Gastroesophageal sphincter (tissue), 4 donors: ENCODE measurements around the gene NDUFB1. TPM values are rescaled to one million over a fixed set of nuclear protein-coding genes. Genes with fewer than 3 reads are reported as not detected.

Source experiments
- ATAC-seq: fragments of 150-250 bp; one replicate; pipeline ENCODE4 v1.9.1; 2016; ENCODE audit warnings: mild to moderate bottlenecking, moderate library complexity
- H3K27ac ChIP-seq, 4 donors: fragments of 200-600 bp; sonication (generic) in 3 of 4; 1 replicate in 3 of 4; 2 replicates in 1 of 4; pipeline ENCODE4 v1.5.1; 2016 to 2019
- H3K27me3 ChIP-seq: fragments of 200-600 bp; sonication (generic); one replicate; pipeline ENCODE4 v1.5.1; 2019
- H3K36me3 ChIP-seq, 2 donors: fragments of 200-600 bp; sonication (generic); one replicate each; pipeline ENCODE4 v1.5.1; 2019; ENCODE audit warnings: control low read depth in 1 of 2
- H3K4me1 ChIP-seq, 3 donors: fragments of 200-600 bp; sonication (generic); 1 replicate in 2 of 3; 2 replicates in 1 of 3; pipeline ENCODE4 v1.5.1; 2016 to 2019; ENCODE audit warnings: control low read depth in 2 of 3
- H3K4me3 ChIP-seq, 2 donors: fragments of 200-600 bp; sonication (generic); one replicate each; pipeline ENCODE4 v1.5.1; 2019; ENCODE audit warnings: mild to moderate bottlenecking in 1 of 2, moderate library complexity in 1 of 2
- H3K9me3 ChIP-seq, 3 donors: fragments of 200-600 bp; sonication (generic); one replicate each; pipeline ENCODE4 v1.5.1; 2017 to 2019; ENCODE audit warnings: control low read depth in 2 of 3
- EP300 ChIP-seq: sonication (generic); formaldehyde crosslinking; IDR thresholded peaks from one replicate; pipeline ENCODE4 v1.6.1; 2017; ENCODE audit warnings: antibody characterized with exemption, mild to moderate bottlenecking
- POLR2A ChIP-seq, 2 donors: fragments of 450-650 bp; IDR thresholded peaks; one replicate each; pipeline ENCODE4 v1.6.1; 2017; ENCODE audit warnings: antibody characterized with exemption in 2 of 2, mild to moderate bottlenecking in 2 of 2, moderate library complexity in 1 of 2
- POLR2AphosphoS5 ChIP-seq: sonication (generic); formaldehyde crosslinking; IDR thresholded peaks from one replicate; pipeline ENCODE4 v1.6.1; 2017; ENCODE audit warnings: antibody characterized with exemption
- WGBS, 2 donors: methylation state at CpG; one replicate each; pipeline ENCODE4 v1.1.5; 2018; ENCODE audit warnings: low coverage in 1 of 2; 5-methylcytosine and 5-hydroxymethylcytosine counted together
- total RNA-seq, 4 donors: library from RNA; depleted of rRNA; stranded (reverse); fragments of >200 nt; gene quantifications; one replicate each; pipeline ENCODE4 v1.1.0, GENCODE V29; 2016
- TF ChIP-seq, protein P1 (sequence below), 4 experiments: fragments of 200-600 bp in 2 of 4; fragments of 450-650 bp in 2 of 4; sonication (generic) in 1 of 4; IDR thresholded peaks; one replicate each; pipeline ENCODE4 v1.5.1; 2017 to 2019; ENCODE audit warnings: antibody characterized with exemption in 4 of 4, mild to moderate bottlenecking in 2 of 4, moderate library complexity in 2 of 4

The NDUFB1 gene
- total RNA-seq: 100 to 1,000 TPM; 258 to 481 (median 412) TPM

DNA sequence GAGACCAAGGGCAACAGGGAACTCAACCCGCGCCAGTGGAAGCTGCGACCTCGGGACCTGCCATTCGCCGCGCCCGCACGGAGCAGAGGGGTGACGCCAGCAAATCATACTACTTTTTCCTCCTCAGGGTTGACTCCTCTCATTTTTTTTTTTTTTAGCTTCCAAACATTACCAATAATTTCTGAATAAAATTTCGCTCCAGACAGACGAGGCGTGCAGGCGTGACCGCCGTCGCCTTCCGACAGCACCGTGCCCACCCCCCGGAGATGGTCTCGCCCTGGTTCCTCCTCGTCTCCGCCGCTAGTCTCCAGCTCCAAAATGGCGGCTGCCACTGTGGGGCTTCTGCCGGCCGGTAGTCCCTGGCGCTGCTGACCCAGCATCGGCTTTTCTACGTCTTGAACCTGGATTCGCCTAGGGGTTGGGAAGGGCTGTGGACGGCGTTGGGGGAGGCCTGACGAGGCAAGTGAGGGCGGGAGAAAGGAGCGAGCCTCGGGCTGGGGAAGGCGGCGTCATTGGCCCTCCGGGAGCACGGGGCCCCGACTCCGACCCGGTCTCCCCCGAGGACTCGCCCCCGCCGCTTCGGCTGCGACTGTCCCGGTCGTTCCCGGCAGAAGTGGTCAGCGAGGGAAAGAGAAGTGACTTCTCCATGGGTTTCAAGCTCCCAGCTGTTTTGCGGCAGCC is at the start of gene NDUFB1, which contains the start of gene CPSF2:
TSS of gene NDUFB1 (minus strand) at position 37 of the 681 bp plus-strand sequence. CDS start 4,069 bp downstream, outside the sequence.
TSS of gene CPSF2 (plus strand) at position 300 of the 681 bp plus-strand sequence. CDS start 9,016 bp downstream, outside the sequence.
- WGBS, 2 donors: 0% methylated on average over 4 to 6 of the region's 55 CpGs
- ATAC-seq: peak; percentile 91
- Histone ChIP-seq H3K27ac (peak within 1 kb of the TSS; percentile 91 to 97 (median 94)), H3K4me1 (peaks cover 0 to 84% (median 13%) of the 10 kb centered on the region in 3 donors), H3K27me3 (no peaks in the 10 kb centered on the region), H3K9me3 (no peaks in the 10 kb centered on the region), H3K4me3 (peak within 1 kb of the TSS; percentile 81 to 84), H3K36me3 (peaks cover 0 to 27% of the 10 kb centered on the region in 2 donors)
- TF ChIP-seq EP300 (no peak), POLR2AphosphoS5 (peak; percentile 13), POLR2A (IDR thresholded peaks at IDR 0.05) (peak in 1 of 2 donors; percentile 41)
- TF ChIP-seq, protein P1, sequence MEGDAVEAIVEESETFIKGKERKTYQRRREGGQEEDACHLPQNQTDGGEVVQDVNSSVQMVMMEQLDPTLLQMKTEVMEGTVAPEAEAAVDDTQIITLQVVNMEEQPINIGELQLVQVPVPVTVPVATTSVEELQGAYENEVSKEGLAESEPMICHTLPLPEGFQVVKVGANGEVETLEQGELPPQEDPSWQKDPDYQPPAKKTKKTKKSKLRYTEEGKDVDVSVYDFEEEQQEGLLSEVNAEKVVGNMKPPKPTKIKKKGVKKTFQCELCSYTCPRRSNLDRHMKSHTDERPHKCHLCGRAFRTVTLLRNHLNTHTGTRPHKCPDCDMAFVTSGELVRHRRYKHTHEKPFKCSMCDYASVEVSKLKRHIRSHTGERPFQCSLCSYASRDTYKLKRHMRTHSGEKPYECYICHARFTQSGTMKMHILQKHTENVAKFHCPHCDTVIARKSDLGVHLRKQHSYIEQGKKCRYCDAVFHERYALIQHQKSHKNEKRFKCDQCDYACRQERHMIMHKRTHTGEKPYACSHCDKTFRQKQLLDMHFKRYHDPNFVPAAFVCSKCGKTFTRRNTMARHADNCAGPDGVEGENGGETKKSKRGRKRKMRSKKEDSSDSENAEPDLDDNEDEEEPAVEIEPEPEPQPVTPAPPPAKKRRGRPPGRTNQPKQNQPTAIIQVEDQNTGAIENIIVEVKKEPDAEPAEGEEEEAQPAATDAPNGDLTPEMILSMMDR (IDR thresholded peaks at IDR 0.05): peak in 2 of 4 experiments; percentile 28 to 40

DNA sequence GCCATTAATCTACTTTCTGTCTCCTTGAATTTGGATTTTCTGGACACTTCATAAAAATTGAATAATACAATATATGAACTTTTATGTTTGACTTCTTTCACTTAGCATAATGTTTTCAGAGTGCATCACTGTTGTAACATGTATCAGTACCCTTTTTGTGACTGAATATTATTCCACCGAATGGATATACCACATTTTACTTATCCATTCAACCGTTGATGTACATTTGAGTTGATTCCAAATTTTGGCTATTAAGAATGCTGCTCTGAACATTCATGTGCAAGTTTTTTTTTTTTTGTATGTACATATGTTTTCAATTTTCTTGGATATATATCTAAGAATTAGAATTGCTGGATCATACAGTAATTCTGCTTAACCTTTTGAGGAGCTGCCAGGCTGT is 43.5 kb upstream of the NDUFB1 start:
- Histone ChIP-seq H3K9me3 (peaks cover 0 to 8% (median 0%) of the 10 kb centered on the region in 3 donors), H3K27ac (no peak overlapping the region), H3K36me3 (peaks cover 0 to 84% of the 10 kb centered on the region in 2 donors), H3K4me1 (no peaks in the 10 kb centered on the region), H3K4me3 (no peak overlapping the region), H3K27me3 (no peaks in the 10 kb centered on the region)
- ATAC-seq: no peak
- 95% methylated on average over 2 of the region's 2 CpGs for WGBS, 2 donors
- TF ChIP-seq, protein P1 (IDR thresholded peaks at IDR 0.05): no peak
- TF ChIP-seq POLR2AphosphoS5 (no peak), POLR2A (IDR thresholded peaks at IDR 0.05) (no peak), EP300 (no peak)

GRCh38 chr14:92161521-92161920 is 40.0 kb upstream of the NDUFB1 start:
- ATAC-seq: no peak
- no peak overlapping the region for H3K27ac ChIP-seq
- peaks cover 0 to 8% (median 0%) of the 10 kb centered on the region in 3 donors for H3K9me3 ChIP-seq
- no peaks in the 10 kb centered on the region for H3K27me3 ChIP-seq
- H3K4me1 ChIP-seq: no peaks in the 10 kb centered on the region
- H3K4me3 ChIP-seq: no peak overlapping the region
- 77 to 81% methylated on average over 3 of the region's 3 CpGs for WGBS, 2 donors
- H3K36me3 ChIP-seq: peaks cover 14 to 99% of the 10 kb centered on the region in 2 donors
- no peak for TF ChIP-seq EP300
- TF ChIP-seq POLR2AphosphoS5: no peak
- TF ChIP-seq, protein P1 (IDR thresholded peaks at IDR 0.05): no peak
- TF ChIP-seq POLR2A (IDR thresholded peaks at IDR 0.05): no peak

GRCh38 chr14:92160619-92161018 is 39.1 kb upstream of the NDUFB1 start:
- TF ChIP-seq POLR2AphosphoS5 (no peak), POLR2A (IDR thresholded peaks at IDR 0.05) (no peak), EP300 (no peak)
- TF ChIP-seq, protein P1 (IDR thresholded peaks at IDR 0.05): no peak
- H3K36me3 ChIP-seq: peaks cover 14 to 99% of the 10 kb centered on the region in 2 donors
- ATAC-seq: peak; percentile 81
- no peaks in the 10 kb centered on the region for H3K27me3 ChIP-seq
- H3K9me3 ChIP-seq: peaks cover 0 to 8% (median 0%) of the 10 kb centered on the region in 3 donors
- H3K4me1 ChIP-seq: no peaks in the 10 kb centered on the region
- peak overlapping the region in 3 of 4 donors; percentile 16 to 23 (median 18) for H3K27ac ChIP-seq
- 37 to 48% methylated on average over 4 of the region's 4 CpGs for WGBS, 2 donors
- no peak overlapping the region for H3K4me3 ChIP-seq
